HepG2 (cell line): ENCODE results near the gene ZBTB22. TPM values are rescaled to one million over a fixed set of nuclear protein-coding genes. Genes with fewer than 3 reads are reported as not detected.

Source experiments
- ADNP ChIP-seq: sonication (generic); formaldehyde crosslinking; IDR thresholded peaks from 2 replicates; pipeline ENCODE4 v1.4.0; 2020; ENCODE audit warnings: missing genetic modification reagents
- CREB3 ChIP-seq: sonication (generic); formaldehyde crosslinking; IDR thresholded peaks from 2 replicates; pipeline ENCODE4 v1.5.0; 2020; ENCODE audit warnings: missing genetic modification reagents
- FOXO1 ChIP-seq: sonication (generic); formaldehyde crosslinking; IDR thresholded peaks from 2 replicates; pipeline ENCODE4 v1.4.0; 2020; ENCODE audit warnings: missing genetic modification reagents
- HIVEP1 ChIP-seq: sonication (generic); formaldehyde crosslinking; IDR thresholded peaks from 2 replicates; pipeline ENCODE4 v1.4.0; 2020; ENCODE audit warnings: mild to moderate bottlenecking, missing genetic modification reagents
- HOXA5 ChIP-seq: sonication (generic); formaldehyde crosslinking; IDR thresholded peaks from 2 replicates; pipeline ENCODE4 v1.4.0; 2020; ENCODE audit warnings: missing genetic modification reagents
- HOXA9 ChIP-seq: sonication (generic); formaldehyde crosslinking; IDR thresholded peaks from 2 replicates; pipeline ENCODE4 v1.8.1; 2022; ENCODE audit warnings: missing genetic modification reagents, mild to moderate bottlenecking, moderate library complexity, borderline replicate concordance
- NFKBIZ ChIP-seq: IDR thresholded peaks from 2 replicates; pipeline ENCODE4 v1.6.1; 2018; ENCODE audit warnings: missing genetic modification reagents, missing compliant biosample characterization
- NFRKB ChIP-seq: fragments of 450-650 bp; IDR thresholded peaks from 2 replicates; pipeline ENCODE4 v1.6.1; 2017
- TSC22D2 ChIP-seq: sonication (generic); formaldehyde crosslinking; IDR thresholded peaks from 2 replicates; pipeline ENCODE4 v1.5.1; 2020; ENCODE audit warnings: missing genetic modification reagents, mild to moderate bottlenecking, borderline replicate concordance
- ZBTB26 ChIP-seq: IDR thresholded peaks from 2 replicates; pipeline ENCODE4 v1.6.1; 2016; ENCODE audit warnings: missing compliant biosample characterization, missing genetic modification reagents, borderline replicate concordance
- ZBTB40 ChIP-seq, 2 experiments: fragments of 450-650 bp in 1 of 2; sonication (generic) in 1 of 2; formaldehyde crosslinking in 1 of 2; IDR thresholded peaks; 2 replicates each; pipeline versions ENCODE4 v1.6.1 to v1.8.0; 2016 to 2022; ENCODE audit warnings: antibody characterized with exemption in 1 of 2, mild to moderate bottlenecking in 1 of 2, missing genetic modification reagents in 1 of 2
- ZFP36 ChIP-seq: fragments of 150-350 bp; IDR thresholded peaks from 2 replicates; pipeline ENCODE4 v1.6.1; 2018; ENCODE audit warnings: borderline replicate concordance, low read length, low read depth; ENCODE audit not compliant: partially characterized antibody
- ZFP37 ChIP-seq: sonication (generic); formaldehyde crosslinking; IDR thresholded peaks from 2 replicates; pipeline ENCODE4 v1.4.0; 2020; ENCODE audit warnings: missing genetic modification reagents, borderline replicate concordance
- ZFP90 ChIP-seq: sonication (generic); formaldehyde crosslinking; IDR thresholded peaks from 2 replicates; pipeline ENCODE4 v1.8.0; 2022; ENCODE audit warnings: missing genetic modification reagents, mild to moderate bottlenecking, inconsistent platforms, borderline replicate concordance
- ZNF414 ChIP-seq: sonication (generic); formaldehyde crosslinking; IDR thresholded peaks from 2 replicates; pipeline ENCODE4 v1.5.0; 2020; ENCODE audit warnings: missing genetic modification reagents
- ZNF513 ChIP-seq: sonication (generic); formaldehyde crosslinking; conservative IDR thresholded peaks from 2 replicates; pipeline ENCODE4 v1.5.0; 2020; ENCODE audit warnings: missing genetic modification reagents
- polyA plus RNA-seq, 8 experiments: library from polyadenylated mRNA; depleted of rRNA in 3 of 8; stranded (reverse) in 7 of 8; unstranded in 1 of 8; fragments of >200 nt; fragmentation: Illumina TruSeq in 4 of 8; extraction: Trizol in 4 of 8; gene quantifications; 2 replicates each; pipeline versions ENCODE4 v1.2.1 to v1.2.3, GENCODE V29; 2011 to 2016; ENCODE audit warnings: low read depth in 4 of 8, missing spikeins in 1 of 8, mixed read lengths in 1 of 8; ENCODE audit not compliant: insufficient read depth in 1 of 8
- total RNA-seq, 5 experiments: library from RNA; depleted of rRNA; stranded (reverse); fragments of >200 nt; fragmentation: Illumina TruSeq; extraction: Trizol; gene quantifications; 2 replicates each; pipeline ENCODE4 v1.2.3, GENCODE V29; 2016; ENCODE audit warnings: low read depth in 1 of 5

The ZBTB22 gene
- total and polyA plus RNA-seq, 2 of the 13 experiments (the other 11 are each of a cell fraction or from before 2014, with no cell fraction given) = 8.0 to 10.6 TPM

- TF ChIP-seq ZBTB26 (CRISPR knock-in tag) = no peak
- TF ChIP-seq FOXO1 (CRISPR knock-in tag) = no peak
- TF ChIP-seq NFRKB = no peak
- TF ChIP-seq ZBTB40 (IDR thresholded peaks at IDR 0.05) = no peak
- TF ChIP-seq ZBTB40 (CRISPR knock-in tag; IDR thresholded peaks at IDR 0.05) = peak; percentile 44; the same call in 1 of the 2 replicates
- no peak for TF ChIP-seq TSC22D2 (CRISPR knock-in tag)
- TF ChIP-seq ZNF414 (CRISPR knock-in tag) = no peak
- peak; percentile 58; the same call in 1 of the 2 replicates for TF ChIP-seq HIVEP1
- no peak for TF ChIP-seq ZNF513 (CRISPR knock-in tag)
- TF ChIP-seq CREB3 (CRISPR knock-in tag) = no peak
- TF ChIP-seq ZFP37 = no peak
- no peak for TF ChIP-seq ZFP90 (CRISPR knock-in tag)
- no peak for TF ChIP-seq NFKBIZ
- TF ChIP-seq ADNP (CRISPR knock-in tag) = peak; percentile 52; the same call in 1 of the 2 replicates
- no peak; the same call in 1 of the 2 replicates for TF ChIP-seq HOXA9 (CRISPR knock-in tag)
- TF ChIP-seq HOXA5 (CRISPR knock-in tag) = no peak
- peak; percentile 60 for TF ChIP-seq ZFP36
These were observed 20.6 kb downstream of the ZBTB22 start (continued) for GRCh38 chr6:33296797-33297405.
